Activated naive CD4-positive, alpha-beta T cell treated with anti-CD3 and anti-CD28 coated beads for 36 hours (primary cell): ENCODE data around the gene MB21D2. TPM values are rescaled to one million over a fixed set of nuclear protein-coding genes. Genes with fewer than 3 reads are reported as not detected.

ENCODE experiments used
- CTCF ChIA-PET: fragments of 350-600 bp; sonication (Branson Sonifier 250); formaldehyde crosslinking; loops from one replicate; lab custom pipeline; 2021; ENCODE audit warnings: antibody characterized with exemption; lab: Charles Lee
- DNase-seq: peaks from one replicate; pipeline ENCODE4 v3.0.0-alpha.2; 2020
- H3K27ac Mint-ChIP-seq: one replicate; pipeline ENCODE4 v1.8.0; 2021; ENCODE audit warnings: mild to moderate bottlenecking, mixed read lengths
- H3K27me3 Mint-ChIP-seq: one replicate; pipeline ENCODE4 v1.8.0; 2021; ENCODE audit warnings: low read depth, mixed read lengths
- H3K36me3 Mint-ChIP-seq: one replicate; pipeline ENCODE4 v1.8.0; 2021; ENCODE audit warnings: low read depth, mixed read lengths
- H3K4me1 Mint-ChIP-seq: one replicate; pipeline ENCODE4 v1.8.0; 2021; ENCODE audit warnings: low read depth, mixed read lengths
- H3K4me3 Mint-ChIP-seq: one replicate; pipeline ENCODE4 v1.8.0; 2021; ENCODE audit warnings: mild to moderate bottlenecking, moderate library complexity, mixed read lengths
- H3K9me3 Mint-ChIP-seq: one replicate; pipeline ENCODE4 v1.8.0; 2021; ENCODE audit warnings: mixed read lengths
- intact Hi-C: fragments of 100-400 bp; cut with micrococcal nuclease; formaldehyde crosslinking; loops from one replicate; pipeline ENCODE4 v1.15.1; 2023
- total RNA-seq, 2 experiments: library from RNA; stranded (reverse); gene quantifications; one replicate each; pipeline ENCODE4 v1.2.3, GENCODE V29; 2021

The MB21D2 gene
- total RNA-seq, 2 experiments from 2014 or later = 6.4 to 6.5 TPM

GRCh38 chr3:192825657-192826200, 91.9 kb downstream of the MB21D2 start:
- H3K36me3 Mint-ChIP-seq = no peaks in the 10 kb centered on the region
- peaks cover 4% of the 10 kb centered on the region for H3K4me1 Mint-ChIP-seq
- H3K4me3 Mint-ChIP-seq = no peak overlapping the region
- H3K9me3 Mint-ChIP-seq = no peaks in the 10 kb centered on the region
- H3K27ac Mint-ChIP-seq = no peak overlapping the region
- CTCF ChIA-PET = interaction anchor here (0.6 to 1.2 kb wide), 2 partner anchors 215 to 1541 kb away, joined by 3 to 4 read pairs; no protein-coding TSS in a partner anchor
- intact Hi-C loops = no loop called here
- no peak for DNase-seq
- H3K27me3 Mint-ChIP-seq = no peaks in the 10 kb centered on the region

- CTCF ChIA-PET = interaction anchor here (0.6 to 1.2 kb wide), 3 partner anchors 75 to 1542 kb away, joined by 3 to 4 read pairs (median 3); no protein-coding TSS in a partner anchor
- H3K9me3 Mint-ChIP-seq = no peaks in the 10 kb centered on the region
- no peak overlapping the region for H3K4me3 Mint-ChIP-seq
Measured at GRCh38 chr3:192825216-192825615, 92.4 kb downstream of the MB21D2 start.

GRCh38 chr3:192824313-192824712, 93.3 kb downstream of the MB21D2 start:
- H3K4me1 Mint-ChIP-seq = peaks cover 14% of the 10 kb centered on the region
- no peak overlapping the region for H3K27ac Mint-ChIP-seq
- H3K36me3 Mint-ChIP-seq = no peaks in the 10 kb centered on the region
- CTCF ChIA-PET = no interaction called here
- H3K4me3 Mint-ChIP-seq = no peak overlapping the region
- intact Hi-C loops = no loop called here
- no peak for DNase-seq
- H3K27me3 Mint-ChIP-seq = no peaks in the 10 kb centered on the region
- no peaks in the 10 kb centered on the region for H3K9me3 Mint-ChIP-seq

More at GRCh38 chr3:192825216-192825615, 92.4 kb downstream of the MB21D2 start:
- intact Hi-C loops = no loop called here
- Mint-ChIP-seq H3K27me3 (no peaks in the 10 kb centered on the region), H3K27ac (no peak overlapping the region), H3K4me1 (peaks cover 5% of the 10 kb centered on the region), H3K36me3 (no peaks in the 10 kb centered on the region)
- no peak for DNase-seq

GRCh38 chr3:192821161-192821560, 96.5 kb downstream of the MB21D2 start:
- Mint-ChIP-seq H3K4me1 (peaks cover 41% of the 10 kb centered on the region), H3K4me3 (no peak overlapping the region), H3K27me3 (peaks cover 5% of the 10 kb centered on the region), H3K27ac (no peak overlapping the region), H3K9me3 (no peaks in the 10 kb centered on the region), H3K36me3 (no peaks in the 10 kb centered on the region)
- intact Hi-C loops = no loop called here
- no peak for DNase-seq
- CTCF ChIA-PET = interaction anchor here (1.2 kb wide), 1 partner anchor 8 kb away, joined by 3 read pairs; no protein-coding TSS in a partner anchor

GRCh38 chr3:192820161-192820560, 97.5 kb downstream of the MB21D2 start:
- Mint-ChIP-seq H3K4me1 (peaks cover 41% of the 10 kb centered on the region), H3K4me3 (no peak overlapping the region), H3K36me3 (no peaks in the 10 kb centered on the region), H3K9me3 (no peaks in the 10 kb centered on the region), H3K27ac (no peak overlapping the region), H3K27me3 (peaks cover 5% of the 10 kb centered on the region)
- CTCF ChIA-PET = interaction anchor here (0.7 to 0.8 kb wide), 2 partner anchors 220 to 829 kb away, joined by 3 read pairs; no protein-coding TSS in a partner anchor
- intact Hi-C loops = no loop called here
- no peak for DNase-seq

GRCh38 chr3:192819001-192819569, 98.6 kb downstream of the MB21D2 start:
- intact Hi-C loops = loop anchor here (1.0 to 10.0 kb wide), 10 partner anchors 12 to 352 kb away; no protein-coding TSS in a partner anchor
- CTCF ChIA-PET = interaction anchor here (0.8 kb wide), 1 partner anchor 222 kb away, joined by 3 read pairs; no protein-coding TSS in a partner anchor
- Mint-ChIP-seq H3K27me3 (peaks cover 7% of the 10 kb centered on the region), H3K4me3 (no peak overlapping the region), H3K27ac (peak overlapping the region; percentile 61), H3K4me1 (peaks cover 41% of the 10 kb centered on the region), H3K36me3 (no peaks in the 10 kb centered on the region), H3K9me3 (no peaks in the 10 kb centered on the region)
- peak; percentile 83 for DNase-seq

- DNase-seq = no peak
- H3K9me3 Mint-ChIP-seq = no peaks in the 10 kb centered on the region
- H3K4me3 Mint-ChIP-seq = no peak overlapping the region
- H3K27me3 Mint-ChIP-seq = peaks cover 7% of the 10 kb centered on the region
- CTCF ChIA-PET = interaction anchor here (0.7 to 7.5 kb wide), 7 partner anchors 12 to 636 kb away, joined by 3 to 155 read pairs (median 5); partner anchors contain the start of gene MB21D2
- peaks cover 41% of the 10 kb centered on the region for H3K4me1 Mint-ChIP-seq
- H3K27ac Mint-ChIP-seq = no peak overlapping the region
- H3K36me3 Mint-ChIP-seq = no peaks in the 10 kb centered on the region
- intact Hi-C loops = loop anchor here (5.0 to 10.0 kb wide), 2 partner anchors 307 to 351 kb away; no protein-coding TSS in a partner anchor
Measured at GRCh38 chr3:192818126-192818525, 99.5 kb downstream of the MB21D2 start.

- intact Hi-C loops = loop anchor here (2.0 to 10.0 kb wide), 3 partner anchors 307 to 643 kb away; no protein-coding TSS in a partner anchor
- Mint-ChIP-seq H3K36me3 (no peaks in the 10 kb centered on the region), H3K27me3 (peaks cover 7% of the 10 kb centered on the region), H3K27ac (no peak overlapping the region), H3K4me3 (no peak overlapping the region), H3K9me3 (no peaks in the 10 kb centered on the region), H3K4me1 (peaks cover 44% of the 10 kb centered on the region)
- CTCF ChIA-PET = interaction anchor here (0.6 to 7.5 kb wide), 15 partner anchors 10 to 223 kb away, joined by 3 to 155 read pairs (median 5); partner anchors contain the start of gene MB21D2
- DNase-seq = no peak
Measured at GRCh38 chr3:192817506-192817905, 100.2 kb downstream of the MB21D2 start.

- CTCF ChIA-PET = interaction anchor here (0.6 to 7.5 kb wide), 19 partner anchors 10 to 712 kb away, joined by 3 to 155 read pairs (median 4); partner anchors contain the start of gene MB21D2
- Mint-ChIP-seq H3K36me3 (no peaks in the 10 kb centered on the region), H3K4me1 (peaks cover 44% of the 10 kb centered on the region), H3K27me3 (peaks cover 7% of the 10 kb centered on the region), H3K9me3 (no peaks in the 10 kb centered on the region), H3K27ac (no peak overlapping the region), H3K4me3 (no peak overlapping the region)
- peak; percentile 45 for DNase-seq
- intact Hi-C loops = loop anchor here (2.0 to 10.0 kb wide), 3 partner anchors 308 to 644 kb away; no protein-coding TSS in a partner anchor
Measured at GRCh38 chr3:192817053-192817452, 100.6 kb downstream of the MB21D2 start.

- H3K36me3 Mint-ChIP-seq = no peaks in the 10 kb centered on the region
- no peak overlapping the region for H3K27ac Mint-ChIP-seq
- H3K4me3 Mint-ChIP-seq = no peak overlapping the region
- H3K9me3 Mint-ChIP-seq = no peaks in the 10 kb centered on the region
- intact Hi-C loops = loop anchor here (1.0 to 10.0 kb wide), 4 partner anchors 225 to 644 kb away; no protein-coding TSS in a partner anchor
- peaks cover 7% of the 10 kb centered on the region for H3K27me3 Mint-ChIP-seq
- CTCF ChIA-PET = interaction anchor here (0.6 to 7.5 kb wide), 18 partner anchors 10 to 712 kb away, joined by 3 to 155 read pairs (median 4); partner anchors contain the start of gene MB21D2
- no peak for DNase-seq
- peaks cover 44% of the 10 kb centered on the region for H3K4me1 Mint-ChIP-seq
Measured at GRCh38 chr3:192816351-192816750, 101.3 kb downstream of the MB21D2 start.

GRCh38 chr3:192812743-192813383, 104.8 kb downstream of the MB21D2 start:
- H3K4me3 Mint-ChIP-seq = no peak overlapping the region
- no peaks in the 10 kb centered on the region for H3K9me3 Mint-ChIP-seq
- peaks cover 5% of the 10 kb centered on the region for H3K27me3 Mint-ChIP-seq
- no peak overlapping the region for H3K27ac Mint-ChIP-seq
- intact Hi-C loops = loop anchor here (1.0 to 10.0 kb wide), 3 partner anchors 228 to 759 kb away; no protein-coding TSS in a partner anchor
- peak; percentile 55 for DNase-seq
- peaks cover 16% of the 10 kb centered on the region for H3K4me1 Mint-ChIP-seq
- H3K36me3 Mint-ChIP-seq = no peaks in the 10 kb centered on the region
- CTCF ChIA-PET = interaction anchor here (0.6 to 7.5 kb wide), 18 partner anchors 9 to 1762 kb away, joined by 3 to 155 read pairs (median 4); partner anchors contain the start of gene MB21D2
